Activated CD8-positive, alpha-beta memory T cell treated with anti-CD3 and anti-CD28 coated beads for 1 hour (primary cell): ENCODE measurements around the gene COASY.
A peak's percentile ranks its signal among the peaks of the same experiment; 100 is the strongest.
"Not testable (repeated sequence)": the region's sequence is repeated elsewhere in the genome, so short reads cannot be mapped to it uniquely, and the experiment has no call there.

Experiments used
- DNase-seq, 2 donors: peaks; one replicate each; pipeline ENCODE4 v3.0.0-alpha.2; 2020; ENCODE audit warnings: low read depth in 1 of 2; ENCODE audit errors: extremely low read depth in 1 of 2

The COASY gene

DNA sequence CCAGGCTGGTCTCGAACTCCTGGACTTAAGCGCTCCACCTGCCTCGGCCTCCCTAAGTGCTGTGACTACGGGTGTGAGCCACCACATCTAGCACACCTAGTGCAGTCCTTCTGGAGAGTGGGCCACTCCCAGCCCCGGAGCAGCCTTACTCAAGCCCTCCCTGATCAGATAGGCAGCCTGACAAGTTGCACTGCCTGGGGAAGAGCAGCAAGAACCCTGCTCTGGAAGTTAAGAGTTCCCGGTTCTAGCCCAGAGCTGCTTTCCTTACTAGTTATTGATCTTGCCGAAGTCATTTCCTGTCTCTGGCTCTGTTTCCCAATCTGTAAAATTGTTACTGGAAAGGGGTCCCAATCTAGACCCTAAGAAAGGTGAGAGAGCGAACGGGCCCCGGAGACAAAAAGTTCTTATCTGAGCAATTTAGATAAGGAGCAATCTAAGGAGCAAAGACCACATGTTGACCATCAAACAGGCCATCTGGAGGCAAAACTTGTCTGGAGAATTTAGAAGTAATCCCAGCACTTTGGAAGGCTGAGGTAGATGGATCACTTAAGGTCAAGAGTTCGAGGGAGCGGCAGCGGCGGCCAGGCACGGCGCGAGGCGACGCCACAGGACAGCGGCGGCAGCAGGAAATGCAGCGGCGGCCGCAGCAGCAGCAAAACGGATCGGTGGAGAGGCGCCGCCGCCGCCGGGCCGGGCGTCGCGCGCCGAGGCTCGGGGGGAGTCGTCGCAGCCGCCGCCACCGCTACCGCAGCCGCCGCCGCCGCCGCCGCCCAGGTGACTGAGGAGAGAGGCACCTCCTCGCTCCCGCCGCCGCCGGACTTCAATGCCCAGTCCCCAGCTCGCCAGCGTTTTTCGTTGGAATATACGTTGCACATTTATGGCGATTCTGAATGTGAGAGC, 30.2 kb upstream of the COASY start:
- peak in 1 of 2 donors; percentile 38 for DNase-seq

DNA sequence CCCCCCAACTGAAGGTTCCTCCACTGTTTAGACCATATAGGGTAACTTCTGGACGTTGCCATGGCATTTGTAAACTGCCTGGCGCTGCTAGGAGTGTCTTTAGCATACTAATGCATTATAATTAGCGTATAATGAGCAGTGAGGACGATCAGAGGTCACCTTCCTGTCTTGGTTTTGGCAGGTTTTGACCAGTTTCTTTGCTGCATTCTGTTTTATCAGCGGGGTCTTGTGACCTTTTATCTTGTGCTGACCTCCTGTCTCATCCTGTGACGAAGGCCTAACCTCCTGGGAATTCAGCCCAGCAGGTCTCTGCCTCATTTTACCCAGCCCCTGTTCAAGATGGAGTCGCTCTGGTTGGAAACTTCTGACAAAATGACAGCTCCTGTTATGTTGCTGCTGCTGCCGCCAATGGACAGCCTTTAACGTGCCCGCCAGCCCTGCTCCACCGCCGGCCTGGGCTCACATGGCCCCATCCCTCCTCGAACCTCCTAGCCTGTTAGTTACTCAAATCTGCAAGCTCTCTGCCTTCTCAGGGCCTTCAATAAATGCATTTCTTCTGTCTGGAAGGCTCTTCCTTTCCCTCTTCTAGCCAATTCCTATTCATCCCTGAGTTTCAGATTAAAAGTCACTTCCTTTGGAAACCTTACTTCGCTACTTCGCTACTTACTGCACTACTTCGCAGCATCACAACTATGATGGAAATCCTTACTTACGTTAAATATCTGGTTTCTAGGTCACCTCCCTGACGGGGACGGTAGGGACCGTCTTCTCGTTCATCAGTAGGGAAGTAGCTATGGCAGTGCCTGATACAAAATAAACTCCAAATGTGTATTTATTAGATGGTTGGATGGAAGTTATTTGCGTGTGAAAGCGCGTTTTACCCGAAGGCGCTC, 26.5 kb upstream of the COASY start:
- DNase-seq, result no peak

DNA sequence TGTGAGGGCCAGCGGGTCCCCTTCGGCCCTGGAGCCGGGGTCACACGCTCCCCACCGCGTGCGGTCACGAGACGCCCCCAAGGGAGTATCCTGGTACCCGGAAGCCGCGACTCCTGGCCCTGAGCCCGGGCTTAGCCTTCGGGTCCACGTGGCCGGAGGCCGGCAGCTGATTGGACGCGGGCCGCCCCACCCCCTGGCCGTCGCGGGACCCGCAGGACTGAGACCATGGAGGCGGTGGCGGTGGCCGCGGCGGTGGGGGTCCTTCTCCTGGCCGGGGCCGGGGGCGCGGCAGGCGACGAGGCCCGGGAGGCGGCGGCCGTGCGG, 25.9 kb upstream of the COASY start, which contains the start of gene NAGLU:
NAGLU (plus strand) TSS at position 194 of the 324 bp plus-strand sequence; CDS start at position 226, 32 bp downstream.
- DNase-seq, result peak; percentile 33 to 72

DNA sequence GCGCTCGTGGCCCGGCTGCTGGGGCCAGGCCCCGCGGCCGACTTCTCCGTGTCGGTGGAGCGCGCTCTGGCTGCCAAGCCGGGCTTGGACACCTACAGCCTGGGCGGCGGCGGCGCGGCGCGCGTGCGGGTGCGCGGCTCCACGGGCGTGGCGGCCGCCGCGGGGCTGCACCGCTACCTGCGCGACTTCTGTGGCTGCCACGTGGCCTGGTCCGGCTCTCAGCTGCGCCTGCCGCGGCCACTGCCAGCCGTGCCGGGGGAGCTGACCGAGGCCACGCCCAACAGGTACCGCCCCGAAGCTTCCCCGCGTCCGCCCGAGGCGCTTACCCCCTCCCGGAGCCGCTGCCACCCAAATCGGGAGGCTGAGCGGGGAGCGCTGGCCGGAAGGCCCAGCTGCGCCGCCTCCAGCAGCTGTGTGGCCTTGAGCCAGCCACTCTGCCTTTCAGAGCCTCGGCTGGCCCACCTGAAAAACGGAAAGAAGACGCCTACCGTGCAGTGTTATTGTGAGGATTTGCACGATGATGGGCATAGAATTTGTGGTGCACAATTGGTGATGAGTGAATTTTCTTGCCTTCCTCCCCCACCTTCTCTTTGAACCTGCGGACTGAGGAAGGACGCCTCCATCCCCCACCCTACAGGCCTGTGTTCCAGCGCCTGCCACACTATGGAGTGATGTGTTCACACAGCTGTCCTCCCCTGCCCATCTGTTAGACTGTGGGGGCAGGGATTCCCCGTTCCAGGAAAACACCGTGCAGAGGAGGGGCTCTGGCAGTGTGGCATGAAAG, 25.4 kb upstream of the COASY start:
- DNase-seq, result peak; percentile 14 to 56

DNA sequence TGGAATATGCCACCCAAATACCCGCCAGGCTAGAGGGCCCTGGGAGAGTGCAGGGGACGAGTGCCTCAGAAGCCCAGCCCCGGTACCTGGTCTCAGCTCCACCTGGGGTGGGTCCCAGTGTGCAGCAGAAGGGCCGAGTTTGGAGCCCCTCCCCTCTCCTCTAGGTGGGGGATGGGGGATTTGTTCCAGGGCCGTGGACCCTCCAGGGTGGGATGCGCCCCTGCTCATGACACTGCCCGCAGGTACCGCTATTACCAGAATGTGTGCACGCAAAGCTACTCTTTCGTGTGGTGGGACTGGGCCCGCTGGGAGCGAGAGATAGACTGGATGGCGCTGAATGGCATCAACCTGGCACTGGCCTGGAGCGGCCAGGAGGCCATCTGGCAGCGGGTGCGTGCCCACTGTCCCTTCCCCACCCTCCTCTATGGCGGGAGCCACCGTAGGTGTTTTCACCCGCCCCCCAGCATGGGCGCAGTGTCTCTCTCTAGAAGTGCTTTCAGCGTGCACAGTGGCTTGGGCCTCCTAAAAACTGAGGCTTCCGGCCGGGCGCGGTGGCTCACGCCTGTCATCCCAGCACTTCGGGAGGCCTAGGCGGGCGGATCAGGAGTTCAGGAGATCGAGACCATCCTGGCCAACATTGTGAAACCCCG, 24.7 kb upstream of the COASY start:
- no peak for DNase-seq

DNA sequence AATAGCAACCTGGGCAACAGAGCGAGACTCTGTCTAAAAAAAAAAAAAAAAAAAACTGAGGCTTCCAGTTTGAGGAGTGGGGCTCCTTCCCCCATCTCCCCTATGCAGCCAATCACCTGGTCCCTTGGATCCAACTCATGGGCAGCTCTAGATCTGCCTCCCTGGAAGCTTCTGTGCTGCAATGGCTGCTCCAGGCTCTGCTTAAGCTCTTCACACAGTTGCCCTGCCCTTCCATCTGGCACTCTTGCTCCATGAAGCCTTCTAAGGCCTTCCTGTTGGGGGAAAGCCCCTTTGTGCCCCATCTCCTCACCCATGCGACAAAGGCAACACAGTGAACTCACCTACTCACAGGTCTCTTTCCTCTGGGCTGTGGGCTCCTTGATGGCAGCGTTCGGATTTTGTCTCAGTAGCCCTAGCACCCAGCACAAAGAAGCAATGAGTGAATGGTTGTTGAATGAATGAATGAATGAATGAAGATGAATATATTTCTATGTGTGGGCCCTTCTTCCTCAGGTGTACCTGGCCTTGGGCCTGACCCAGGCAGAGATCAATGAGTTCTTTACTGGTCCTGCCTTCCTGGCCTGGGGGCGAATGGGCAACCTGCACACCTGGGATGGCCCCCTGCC, 24.0 kb upstream of the COASY start:
- DNase-seq, result no peak

DNA sequence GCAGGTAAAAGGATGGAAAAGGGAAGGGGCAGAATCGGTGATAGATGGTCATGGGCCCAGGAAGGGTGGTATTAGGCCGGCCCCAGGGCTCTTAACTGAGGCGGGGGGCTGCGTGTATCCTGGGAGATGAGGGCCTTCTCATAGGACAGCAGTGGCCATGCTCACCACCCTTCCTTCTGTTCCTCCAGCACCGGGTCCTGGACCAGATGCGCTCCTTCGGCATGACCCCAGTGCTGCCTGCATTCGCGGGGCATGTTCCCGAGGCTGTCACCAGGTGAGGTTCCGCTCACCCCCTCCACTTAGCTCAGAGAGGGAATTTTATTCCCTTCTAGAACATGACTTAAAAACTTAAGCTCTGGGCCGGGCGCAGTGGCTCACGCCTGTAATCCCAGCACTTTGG, 23.5 kb upstream of the COASY start:
- no peak for DNase-seq

DNA sequence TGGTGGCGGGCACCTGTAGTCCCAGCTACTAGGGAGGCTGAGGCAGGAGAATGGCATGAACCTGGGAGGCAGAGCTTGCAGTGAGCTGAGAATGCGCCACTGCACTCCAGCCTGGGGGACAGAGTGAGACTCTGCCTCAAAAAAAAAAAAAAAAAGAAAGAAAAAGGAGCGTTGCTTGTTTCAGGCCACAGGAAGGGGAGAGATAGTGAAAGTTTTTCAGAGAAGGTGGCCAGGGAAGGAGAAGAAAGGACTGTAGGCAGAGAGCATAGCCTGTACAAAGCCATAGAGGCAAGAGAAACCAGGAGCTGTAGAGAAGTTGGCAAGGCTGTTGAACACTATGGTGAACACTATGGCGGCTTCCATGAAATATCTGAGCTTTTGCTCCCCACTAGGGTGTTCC, 21.4 kb upstream of the COASY start:
- DNase-seq, result not testable (repeated sequence)

DNA sequence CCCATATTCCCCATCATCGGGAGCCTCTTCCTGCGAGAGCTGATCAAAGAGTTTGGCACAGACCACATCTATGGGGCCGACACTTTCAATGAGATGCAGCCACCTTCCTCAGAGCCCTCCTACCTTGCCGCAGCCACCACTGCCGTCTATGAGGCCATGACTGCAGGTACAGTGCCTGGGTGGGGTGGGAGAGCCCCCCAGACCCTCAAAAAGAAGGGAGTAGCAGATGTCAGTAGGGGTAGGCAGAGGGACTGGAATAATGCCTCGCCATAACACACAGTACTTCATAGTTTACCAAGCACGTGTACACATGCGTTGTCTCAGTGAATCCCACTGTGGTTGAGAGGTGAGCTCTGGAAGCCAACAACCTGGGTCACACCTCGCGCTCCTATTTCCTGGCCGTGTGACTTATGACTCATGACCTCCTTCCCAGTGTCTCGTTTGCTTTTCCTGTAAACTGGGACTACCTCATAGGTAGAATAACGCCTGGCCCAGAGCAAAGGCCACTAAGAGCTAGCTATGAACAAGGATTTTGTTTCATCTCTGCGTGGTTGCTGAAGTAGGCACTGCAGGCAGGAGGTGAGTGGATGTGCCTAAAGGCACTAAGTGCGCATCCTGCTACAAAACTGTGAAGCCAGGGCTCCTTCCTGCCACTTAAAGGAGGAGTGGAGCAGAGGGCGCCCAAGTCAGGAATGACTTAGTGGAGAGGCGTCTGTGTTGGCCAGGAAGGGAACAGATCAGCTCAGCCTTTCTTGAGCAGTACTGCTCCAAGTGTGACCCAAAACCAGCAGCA, 20.7 kb upstream of the COASY start:
- no peak for DNase-seq

DNA sequence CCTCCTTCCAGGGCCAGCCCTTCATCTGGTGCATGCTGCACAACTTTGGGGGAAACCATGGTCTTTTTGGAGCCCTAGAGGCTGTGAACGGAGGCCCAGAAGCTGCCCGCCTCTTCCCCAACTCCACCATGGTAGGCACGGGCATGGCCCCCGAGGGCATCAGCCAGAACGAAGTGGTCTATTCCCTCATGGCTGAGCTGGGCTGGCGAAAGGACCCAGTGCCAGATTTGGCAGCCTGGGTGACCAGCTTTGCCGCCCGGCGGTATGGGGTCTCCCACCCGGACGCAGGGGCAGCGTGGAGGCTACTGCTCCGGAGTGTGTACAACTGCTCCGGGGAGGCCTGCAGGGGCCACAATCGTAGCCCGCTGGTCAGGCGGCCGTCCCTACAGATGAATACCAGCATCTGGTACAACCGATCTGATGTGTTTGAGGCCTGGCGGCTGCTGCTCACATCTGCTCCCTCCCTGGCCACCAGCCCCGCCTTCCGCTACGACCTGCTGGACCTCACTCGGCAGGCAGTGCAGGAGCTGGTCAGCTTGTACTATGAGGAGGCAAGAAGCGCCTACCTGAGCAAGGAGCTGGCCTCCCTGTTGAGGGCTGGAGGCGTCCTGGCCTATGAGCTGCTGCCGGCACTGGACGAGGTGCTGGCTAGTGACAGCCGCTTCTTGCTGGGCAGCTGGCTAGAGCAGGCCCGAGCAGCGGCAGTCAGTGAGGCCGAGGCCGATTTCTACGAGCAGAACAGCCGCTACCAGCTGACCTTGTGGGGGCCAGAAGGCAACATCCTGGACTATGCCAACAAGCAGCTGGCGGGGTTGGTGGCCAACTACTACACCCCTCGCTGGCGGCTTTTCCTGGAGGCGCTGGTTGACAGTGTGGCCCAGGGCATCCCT, 18.5 kb upstream of the COASY start:
- DNase-seq, result no peak

DNA sequence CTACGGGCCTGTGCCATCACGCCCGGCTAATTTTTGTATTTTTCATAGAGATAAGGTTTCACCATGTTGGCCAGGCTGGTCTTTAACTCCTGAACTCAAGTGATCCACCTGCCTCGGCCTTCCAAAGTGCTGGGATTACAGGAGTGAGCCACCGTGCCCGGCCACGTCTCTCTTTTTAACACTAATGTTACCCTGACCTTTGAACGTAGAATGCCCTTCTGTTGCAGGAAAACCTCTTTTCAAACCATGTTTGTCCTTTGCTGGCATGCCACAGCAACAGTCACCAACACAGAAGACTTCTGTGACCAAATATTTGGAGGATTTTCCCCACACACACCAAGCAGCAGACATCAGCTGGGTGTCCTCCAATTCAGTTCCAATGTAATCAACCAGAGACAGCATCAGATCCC, 17.1 kb upstream of the COASY start:
- DNase-seq, result no peak

DNA sequence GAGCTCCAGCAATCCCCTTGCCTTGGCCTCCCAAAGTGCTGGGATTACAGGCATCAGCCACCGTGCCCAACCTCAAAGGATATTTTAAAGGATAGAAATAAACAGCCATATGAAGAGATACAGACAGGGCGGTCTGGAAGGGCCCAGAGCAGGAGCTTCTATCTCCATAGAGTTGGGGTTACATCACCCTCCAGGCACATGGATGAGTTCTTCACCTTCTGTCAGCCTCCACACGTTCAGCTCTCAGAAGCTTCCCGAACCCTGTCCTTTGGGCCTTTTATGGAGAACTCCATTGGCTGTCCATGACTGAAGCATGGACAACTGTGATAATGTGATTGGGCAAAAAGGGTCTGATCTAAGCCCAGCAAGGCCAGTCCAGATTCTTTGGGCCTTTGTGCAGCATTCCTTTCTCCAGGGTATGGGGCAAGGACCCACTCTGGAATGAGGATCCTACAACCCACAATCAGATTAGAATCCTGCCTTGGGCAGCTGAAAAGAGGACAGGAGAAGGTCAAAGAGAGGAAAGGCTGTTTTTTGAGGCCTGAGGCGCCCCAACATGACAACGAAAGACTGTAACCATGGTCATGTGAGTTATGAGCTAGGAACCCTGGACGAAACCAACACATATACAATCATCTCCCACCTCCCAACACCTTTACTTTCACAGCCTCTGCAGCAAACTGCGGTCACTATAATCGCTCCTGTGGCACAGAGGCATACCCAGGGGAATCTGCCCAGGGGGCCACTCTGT, 16.0 kb upstream of the COASY start:
- not testable (repeated sequence) for DNase-seq

DNA sequence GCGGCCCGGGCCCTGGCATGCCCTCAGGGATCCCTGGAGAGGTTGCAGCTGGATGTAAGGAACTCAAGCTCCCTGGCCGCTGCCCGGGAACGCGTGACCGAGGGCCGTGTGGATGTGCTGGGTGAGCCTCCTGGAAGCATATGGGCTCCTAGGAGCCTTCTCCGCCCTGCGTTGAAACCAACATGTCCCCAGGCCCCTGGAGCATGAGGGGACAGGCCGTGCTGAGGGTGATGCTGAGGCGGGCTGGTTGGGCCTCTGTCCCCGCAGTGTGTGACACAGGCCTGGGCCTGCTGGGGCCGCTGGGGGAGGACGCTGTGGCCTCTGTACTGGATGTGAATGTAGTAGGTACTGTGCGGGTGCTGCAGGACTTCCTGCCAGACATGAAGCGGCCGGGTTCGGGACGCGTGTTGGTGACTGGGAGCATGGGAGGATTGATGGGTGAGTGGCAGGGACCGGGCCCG, 14.9 kb upstream of the COASY start:
- DNase-seq, result no peak

DNA sequence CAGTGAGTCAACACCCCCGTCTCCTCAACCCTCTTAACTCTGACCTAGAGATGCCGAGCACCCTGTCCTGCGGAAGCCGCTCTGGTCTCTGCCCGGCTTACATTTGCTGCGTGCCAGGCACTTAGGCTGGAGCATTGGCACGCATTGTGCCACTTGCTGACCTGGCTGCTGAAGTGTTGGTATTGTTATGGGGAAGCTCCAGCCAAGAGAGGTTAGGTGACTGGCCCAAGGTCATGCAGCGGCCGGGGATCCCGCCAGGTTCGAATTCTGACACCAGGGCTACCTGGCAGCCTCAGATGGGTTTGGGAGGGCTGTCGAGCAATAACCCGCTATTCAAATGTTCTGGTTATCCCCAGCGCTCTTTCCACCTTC, 14.3 kb upstream of the COASY start:
- DNase-seq, result no peak

DNA sequence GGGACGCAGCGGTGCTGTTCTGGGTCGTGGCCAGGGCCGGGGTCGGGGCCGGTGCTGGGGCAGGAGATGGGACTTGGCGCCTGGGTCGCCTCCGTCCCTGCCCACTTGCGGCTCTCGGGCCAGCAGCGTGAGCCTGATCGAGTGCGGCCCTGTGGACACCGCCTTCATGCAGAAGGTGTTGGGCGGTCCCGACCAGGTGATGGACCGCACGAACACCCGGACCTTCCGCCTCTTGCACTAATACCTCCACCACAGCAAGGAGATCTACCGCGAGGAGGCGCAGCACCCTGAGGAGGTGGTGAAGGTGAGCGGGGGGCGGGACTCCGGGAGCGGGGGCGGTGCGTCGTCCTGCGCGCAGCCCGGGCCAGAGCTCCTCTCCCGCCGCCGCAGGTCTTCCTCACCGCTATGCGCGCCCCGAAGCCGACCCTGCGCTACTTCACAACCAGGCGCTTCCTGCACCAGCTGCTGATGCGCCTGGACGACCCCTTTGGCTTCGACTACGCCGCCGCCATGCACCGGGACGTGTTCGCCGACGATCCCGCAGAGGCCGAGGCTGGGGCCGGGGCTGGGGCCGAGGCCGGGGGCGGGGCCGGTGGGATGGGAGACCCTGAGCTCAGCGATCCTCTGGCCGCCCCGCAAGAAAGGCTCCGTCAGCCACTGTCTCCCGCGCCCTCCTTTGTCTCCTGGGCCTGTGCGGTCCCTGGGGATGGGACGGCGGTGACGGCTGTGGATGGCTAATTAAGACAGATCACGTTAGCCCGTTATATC, 13.7 kb upstream of the COASY start:
- peak; percentile 60 to 65 for DNase-seq

DNA sequence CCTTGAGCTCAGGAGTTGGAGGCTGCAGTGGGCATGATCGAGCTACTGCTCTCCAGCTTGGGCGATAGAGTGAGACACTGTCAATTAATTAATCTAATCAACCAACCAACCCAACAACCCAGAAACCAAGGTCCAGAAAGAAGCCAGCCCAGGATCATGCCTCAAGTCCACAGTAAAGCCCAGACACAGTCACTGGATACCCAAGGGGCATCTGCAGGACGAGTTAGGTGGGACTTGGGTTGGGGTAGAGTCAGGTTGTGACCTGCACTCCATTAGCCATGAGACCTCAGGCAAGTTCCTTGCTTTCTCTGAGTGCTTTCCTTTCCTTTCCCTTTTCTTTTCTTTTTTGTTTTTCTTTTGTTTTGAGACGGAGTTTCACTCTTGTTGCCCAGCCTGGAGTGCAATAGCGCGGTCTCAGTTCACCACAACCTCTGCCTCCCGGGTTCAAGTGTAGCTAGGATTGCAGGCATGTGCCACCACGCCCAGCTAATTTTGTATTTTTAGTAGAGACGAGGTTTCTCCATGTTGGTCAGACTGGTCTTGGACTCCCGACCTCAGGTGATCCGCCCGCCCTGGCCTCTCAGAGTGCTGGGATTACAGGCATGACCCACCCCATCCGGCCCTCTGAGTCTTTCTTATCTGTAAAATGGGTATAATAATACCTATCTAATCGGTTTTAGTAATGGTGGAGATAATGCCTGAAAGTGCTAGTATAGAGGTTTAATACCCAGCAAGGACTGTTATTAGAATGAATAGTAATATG, 12.8 kb upstream of the COASY start:
- DNase-seq, result no peak
